Measurements from ENCODE around the gene ARL15. TPM values are rescaled to one million over a fixed set of nuclear protein-coding genes. Genes with fewer than 3 reads are reported as not detected.

The ARL15 gene
- total RNA-seq, 6 donors from 2014 or later, result 6.7 to 36.4 (median 20.7) TPM

DNA sequence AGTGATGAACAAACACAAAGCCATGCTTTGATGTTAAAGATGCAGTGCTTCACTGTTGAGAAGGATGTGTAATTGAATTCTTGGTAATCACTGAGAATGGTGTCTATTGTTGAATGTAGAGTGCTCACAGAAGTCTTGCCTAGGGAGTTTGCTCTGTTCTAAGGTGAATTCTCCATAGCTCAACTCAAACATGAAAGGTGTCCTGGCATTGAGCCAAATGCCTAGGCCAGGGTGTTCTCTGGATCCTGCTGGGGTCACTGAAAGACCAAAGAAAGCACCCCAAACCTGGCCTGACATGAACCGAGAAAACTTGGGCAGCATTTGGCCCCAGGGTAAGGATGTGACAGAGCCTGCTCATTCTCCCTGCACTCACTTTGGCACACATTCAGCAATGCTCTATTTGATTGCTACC is 217.3 kb downstream of the ARL15 start:
- no peaks in the 10 kb centered on the region for H3K9me3 ChIP-seq
- ATAC-seq (ENCODE audit: low FRiP score in 2 of 2) (no peak), DNase-seq (no peak)
- no peak overlapping the region for H3K4me3 ChIP-seq
- H3K27me3 ChIP-seq, result no peaks in the 10 kb centered on the region
- 70% methylated on average over 1 of the region's 1 CpG; no CpG with 5 or more reads in 1 of the 2 donors for WGBS, 2 donors
- no peaks in the 10 kb centered on the region for H3K4me1 ChIP-seq
- H3K27ac ChIP-seq, result no peak overlapping the region
- no peaks in the 10 kb centered on the region for H3K36me3 ChIP-seq
- TF ChIP-seq POLR2A (IDR thresholded peaks at IDR 0.05) (no peak), EP300 (IDR thresholded peaks at IDR 0.05) (no peak), POLR2AphosphoS5 (IDR thresholded peaks at IDR 0.05) (no peak)
- TF ChIP-seq, protein P1, sequence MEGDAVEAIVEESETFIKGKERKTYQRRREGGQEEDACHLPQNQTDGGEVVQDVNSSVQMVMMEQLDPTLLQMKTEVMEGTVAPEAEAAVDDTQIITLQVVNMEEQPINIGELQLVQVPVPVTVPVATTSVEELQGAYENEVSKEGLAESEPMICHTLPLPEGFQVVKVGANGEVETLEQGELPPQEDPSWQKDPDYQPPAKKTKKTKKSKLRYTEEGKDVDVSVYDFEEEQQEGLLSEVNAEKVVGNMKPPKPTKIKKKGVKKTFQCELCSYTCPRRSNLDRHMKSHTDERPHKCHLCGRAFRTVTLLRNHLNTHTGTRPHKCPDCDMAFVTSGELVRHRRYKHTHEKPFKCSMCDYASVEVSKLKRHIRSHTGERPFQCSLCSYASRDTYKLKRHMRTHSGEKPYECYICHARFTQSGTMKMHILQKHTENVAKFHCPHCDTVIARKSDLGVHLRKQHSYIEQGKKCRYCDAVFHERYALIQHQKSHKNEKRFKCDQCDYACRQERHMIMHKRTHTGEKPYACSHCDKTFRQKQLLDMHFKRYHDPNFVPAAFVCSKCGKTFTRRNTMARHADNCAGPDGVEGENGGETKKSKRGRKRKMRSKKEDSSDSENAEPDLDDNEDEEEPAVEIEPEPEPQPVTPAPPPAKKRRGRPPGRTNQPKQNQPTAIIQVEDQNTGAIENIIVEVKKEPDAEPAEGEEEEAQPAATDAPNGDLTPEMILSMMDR (IDR thresholded peaks at IDR 0.05), result no peak

DNA sequence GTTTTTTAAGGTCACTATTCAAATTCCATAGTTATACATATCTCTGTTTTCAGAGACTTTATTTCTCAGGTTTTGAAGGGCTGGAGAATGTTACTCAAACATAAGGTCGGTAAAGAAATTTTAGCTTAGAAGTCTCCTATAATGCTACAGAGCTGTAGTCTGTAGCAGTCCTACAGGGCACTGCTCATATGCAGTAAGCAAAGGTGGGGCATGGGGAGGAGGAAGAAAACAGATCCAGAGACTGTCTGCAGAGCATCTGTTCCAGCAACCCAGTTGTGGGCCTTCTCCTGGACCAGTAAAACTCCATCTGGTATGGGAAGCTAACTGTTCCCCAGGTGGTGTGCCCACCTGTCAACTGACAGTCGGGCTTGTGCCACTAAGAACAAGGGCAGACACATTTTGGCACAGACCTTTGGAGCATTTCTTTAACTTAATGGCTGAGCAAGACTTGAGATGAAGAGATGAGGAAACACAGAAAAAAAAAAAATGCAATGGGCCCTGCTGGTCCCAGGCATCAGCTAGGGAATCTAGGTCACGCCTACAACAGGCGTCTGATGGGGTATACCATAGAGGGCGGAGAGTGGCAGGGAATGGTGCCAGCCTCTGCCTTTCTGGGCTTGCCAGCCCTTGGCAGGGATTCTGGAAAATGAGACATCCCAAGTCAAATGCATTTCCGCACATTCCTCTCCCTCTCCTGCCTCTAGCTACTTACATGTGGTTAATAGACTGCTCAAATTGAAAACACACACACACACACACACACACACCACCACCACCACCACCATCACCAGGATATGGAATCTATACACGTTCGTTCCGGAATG is 218.9 kb downstream of the ARL15 start:
- no peaks in the 10 kb centered on the region for H3K27me3 ChIP-seq

DNA sequence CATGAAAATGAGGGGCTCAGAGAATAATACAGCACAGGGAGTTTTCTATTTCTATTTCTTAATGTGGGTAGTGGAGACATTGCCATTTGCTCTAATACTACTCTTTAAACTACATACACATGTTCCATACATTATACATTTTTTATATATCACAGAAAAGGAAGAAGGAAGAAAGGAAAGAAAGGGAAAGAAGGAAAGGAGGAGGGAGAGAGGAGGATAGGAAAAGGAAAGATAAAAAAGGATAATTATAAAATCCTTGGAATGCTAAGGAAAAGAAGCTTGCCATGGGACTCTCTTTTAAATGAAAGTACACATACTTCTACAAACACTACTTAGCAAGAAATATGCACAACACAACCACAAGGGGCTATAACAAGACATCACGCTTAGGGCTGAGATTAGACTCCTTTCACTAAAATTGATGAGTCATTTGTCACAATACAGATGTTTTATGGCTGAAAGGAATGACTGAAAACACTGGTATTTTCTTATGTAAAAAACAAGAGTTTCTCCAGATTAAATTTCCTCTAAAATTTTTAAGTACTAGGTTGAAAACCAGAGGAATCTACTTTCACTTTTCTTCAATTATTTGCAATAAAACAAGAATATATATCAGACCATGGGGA is 219.8 kb downstream of the ARL15 start:
- Histone ChIP-seq H3K4me3 (no peak overlapping the region), H3K27ac (no peak overlapping the region), H3K9me3 (no peaks in the 10 kb centered on the region), H3K27me3 (no peaks in the 10 kb centered on the region), H3K36me3 (no peaks in the 10 kb centered on the region), H3K4me1 (no peaks in the 10 kb centered on the region)
- TF ChIP-seq, protein P1 (IDR thresholded peaks at IDR 0.05), result peak in 1 of 6 experiments; percentile 6
- TF ChIP-seq POLR2A (IDR thresholded peaks at IDR 0.05), result no peak
- WGBS, 2 donors, result 59 to 64% methylated on average over 1 of the region's 1 CpG
- ATAC-seq (ENCODE audit: low FRiP score in 2 of 2), result no peak
- DNase-seq, result no peak

More for the DNA sequence above, 218.9 kb downstream of the ARL15 start:
- no peak overlapping the region for H3K27ac ChIP-seq
- H3K4me3 ChIP-seq, result no peak overlapping the region
- TF ChIP-seq POLR2A (IDR thresholded peaks at IDR 0.05) (no peak), POLR2AphosphoS5 (IDR thresholded peaks at IDR 0.05) (no peak), EP300 (IDR thresholded peaks at IDR 0.05) (no peak)
- TF ChIP-seq, protein P1 (IDR thresholded peaks at IDR 0.05), result no peak
- no peaks in the 10 kb centered on the region for H3K36me3 ChIP-seq
- no peak for DNase-seq
- no peaks in the 10 kb centered on the region for H3K9me3 ChIP-seq
- no peaks in the 10 kb centered on the region for H3K4me1 ChIP-seq
- no peak for ATAC-seq (ENCODE audit: low FRiP score in 2 of 2)
- 80 to 92% methylated on average over 9 of the region's 9 CpGs for WGBS, 2 donors

DNA sequence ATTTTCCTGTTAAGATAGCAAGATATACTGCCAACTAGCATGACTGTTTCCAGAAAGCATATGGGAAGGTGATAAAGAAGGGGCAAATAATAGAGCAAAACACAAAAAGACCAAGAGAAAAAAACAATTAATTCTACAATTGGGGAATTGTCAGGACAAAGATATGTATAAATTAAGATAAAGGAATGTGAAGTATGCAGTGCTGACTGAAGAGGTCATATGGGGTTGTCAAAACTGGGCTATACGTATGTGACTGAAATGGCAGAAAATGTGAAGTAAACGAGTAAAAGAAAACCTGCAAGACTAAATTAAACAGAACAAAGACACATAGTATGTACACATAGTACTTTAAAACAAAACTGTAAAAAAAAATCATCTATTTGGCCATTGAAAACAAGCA is 222.3 kb downstream of the ARL15 start:
- DNase-seq (no peak), ATAC-seq (ENCODE audit: low FRiP score in 2 of 2) (no peak)
- no peak overlapping the region for H3K4me3 ChIP-seq
- H3K36me3 ChIP-seq, result no peaks in the 10 kb centered on the region
- TF ChIP-seq POLR2A (IDR thresholded peaks at IDR 0.05) (no peak), POLR2AphosphoS5 (IDR thresholded peaks at IDR 0.05) (no peak), EP300 (IDR thresholded peaks at IDR 0.05) (no peak)
- no peaks in the 10 kb centered on the region for H3K4me1 ChIP-seq
- H3K27me3 ChIP-seq, result no peaks in the 10 kb centered on the region
- H3K27ac ChIP-seq, result no peak overlapping the region
- WGBS, 2 donors, result 79 to 88% methylated on average over 2 of the region's 2 CpGs
- H3K9me3 ChIP-seq, result no peaks in the 10 kb centered on the region

DNA sequence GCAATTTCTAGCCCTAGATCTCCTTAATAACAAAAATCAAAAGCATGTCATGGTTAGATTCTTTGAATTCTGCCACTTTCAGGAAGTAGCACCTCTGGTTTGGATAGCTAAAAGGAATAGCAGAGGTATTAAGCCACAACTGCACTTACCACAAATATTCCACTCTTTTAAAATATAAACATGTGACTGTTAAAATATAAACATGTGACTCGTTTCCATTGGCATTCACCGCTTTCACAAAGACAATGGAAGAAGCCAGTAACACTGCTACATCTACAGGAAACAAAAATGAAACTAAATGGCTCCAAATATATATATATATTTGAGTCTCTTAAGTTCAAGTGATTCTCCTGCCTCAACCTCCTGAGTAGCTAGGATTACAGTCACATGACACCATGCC is 222.9 kb downstream of the ARL15 start:
- Histone ChIP-seq H3K4me3 (no peak overlapping the region), H3K27me3 (no peaks in the 10 kb centered on the region), H3K9me3 (no peaks in the 10 kb centered on the region), H3K36me3 (no peaks in the 10 kb centered on the region), H3K27ac (no peak overlapping the region), H3K4me1 (no peaks in the 10 kb centered on the region)
- TF ChIP-seq EP300 (IDR thresholded peaks at IDR 0.05), result no peak
- 57 to 63% methylated on average over 2 of the region's 2 CpGs for WGBS, 2 donors
- DNase-seq (no peak), ATAC-seq (ENCODE audit: low FRiP score in 2 of 2) (no peak)

Measured in upper lobe of left lung (tissue), 6 donors.